SH-SY5Y (cell line): ENCODE data around the gene TEPSIN.

ENCODE experiments used
- GATA2 ChIP-seq: IDR thresholded peaks from 2 replicates; pipeline ENCODE4 v1.6.1; 2011; ENCODE audit warnings: mild to moderate bottlenecking, low read depth, low read length
- GATA3 ChIP-seq: IDR thresholded peaks from 2 replicates; pipeline ENCODE4 v1.6.1; 2011; ENCODE audit warnings: low read depth, mild to moderate bottlenecking, low read length, moderate library complexity

GRCh38 chr17:81183316-81183715, 55.5 kb downstream of the TEPSIN start:
- TF ChIP-seq GATA3 (no peak), GATA2 (no peak)
